HG03457 (cell line): Measurements from ENCODE around the gene RAB8B.
"Not testable (repeated sequence)": the region's sequence is repeated elsewhere in the genome, so short reads cannot be mapped to it uniquely, and the experiment has no call there.

ENCODE experiments used
- ATAC-seq: cut with Tn5 transposase; IDR thresholded peaks from one replicate; pipeline ENCODE4 v1.9.1; 2021; ENCODE audit warnings: moderate number of reproducible peaks; ENCODE audit not compliant: unreplicated experiment

The RAB8B gene

DNA sequence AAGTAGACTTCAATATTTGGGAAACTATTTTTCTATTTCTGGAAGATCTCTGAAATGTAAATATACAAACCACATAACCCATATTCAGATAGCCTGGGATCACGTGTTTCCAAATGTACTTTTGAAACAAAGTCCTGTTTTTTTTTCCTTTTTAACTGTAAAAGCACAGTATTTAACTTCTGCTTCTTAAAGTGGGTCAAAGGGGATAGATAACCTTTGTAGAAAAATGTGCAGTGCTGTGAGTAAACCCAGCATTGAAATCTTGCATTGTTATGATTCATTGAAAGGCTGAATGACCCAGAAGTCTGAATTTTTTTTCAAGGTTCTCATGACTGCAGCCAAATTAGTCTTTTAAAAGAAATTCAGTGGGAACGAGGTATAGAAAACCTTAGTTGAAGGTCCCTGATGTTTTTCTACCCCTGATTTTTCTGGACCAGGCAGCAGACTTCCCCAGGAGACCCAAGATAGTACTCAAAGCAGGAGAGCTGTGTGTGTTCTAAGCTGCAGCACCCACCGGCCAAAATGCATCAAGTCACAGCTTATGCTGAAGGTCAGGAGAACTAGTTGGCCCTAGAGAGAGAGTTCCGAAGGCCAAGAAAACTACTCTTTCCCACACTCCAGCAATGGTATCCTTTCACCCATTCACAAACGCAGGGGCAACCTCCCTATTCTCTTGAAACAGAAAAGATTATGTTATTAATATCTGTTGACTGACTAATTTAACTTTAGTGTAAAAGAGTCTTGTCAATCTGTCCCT is 44.4 kb downstream of the RAB8B start:
- no peak for ATAC-seq

DNA sequence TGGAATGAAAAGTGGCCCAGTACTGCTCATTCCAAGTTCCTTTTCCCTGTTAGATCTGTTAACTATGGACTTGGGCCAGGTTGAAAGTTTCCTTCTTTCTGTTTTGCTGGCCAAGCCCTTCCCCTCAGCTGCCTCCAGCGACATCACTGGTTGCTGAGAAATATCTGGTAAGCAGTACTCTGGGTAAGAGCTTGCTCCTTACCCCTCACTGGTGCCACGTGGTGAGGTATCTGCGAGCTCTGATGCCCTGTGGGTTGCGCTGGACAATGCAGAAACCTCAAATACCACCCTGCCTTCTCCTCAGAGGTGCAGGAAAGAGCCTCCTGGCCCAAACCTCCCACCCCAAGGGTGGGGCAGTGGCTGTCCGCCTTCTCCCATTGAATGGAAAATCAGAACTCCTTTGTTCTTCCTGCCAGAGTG is 45.1 kb downstream of the RAB8B start:
- ATAC-seq: no peak

DNA sequence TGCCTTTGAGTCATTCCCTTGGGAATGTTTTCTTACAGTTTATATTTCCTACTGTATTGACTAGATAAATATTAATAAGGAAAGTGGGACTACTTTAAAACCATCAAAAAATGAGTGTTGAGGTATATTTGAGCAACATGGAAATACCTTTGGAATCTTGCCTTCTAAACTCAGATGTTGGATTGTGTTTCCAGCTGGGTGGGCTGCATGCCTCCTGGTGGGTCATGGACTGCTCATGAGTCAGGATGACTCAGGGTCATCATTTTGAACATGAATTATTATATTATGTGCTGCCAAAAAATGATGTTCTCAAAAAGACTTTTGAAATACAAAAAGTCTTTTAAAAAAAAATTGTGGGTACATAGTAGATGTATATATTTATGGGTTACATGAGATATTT is 46.9 kb downstream of the RAB8B start:
- no peak for ATAC-seq

- ATAC-seq: not testable (repeated sequence)
Observed at GRCh38 chr15:63237086-63237485, 47.7 kb downstream of the RAB8B start.

GRCh38 chr15:63238171-63238570 is 48.8 kb downstream of the RAB8B start:
- ATAC-seq: no peak

DNA sequence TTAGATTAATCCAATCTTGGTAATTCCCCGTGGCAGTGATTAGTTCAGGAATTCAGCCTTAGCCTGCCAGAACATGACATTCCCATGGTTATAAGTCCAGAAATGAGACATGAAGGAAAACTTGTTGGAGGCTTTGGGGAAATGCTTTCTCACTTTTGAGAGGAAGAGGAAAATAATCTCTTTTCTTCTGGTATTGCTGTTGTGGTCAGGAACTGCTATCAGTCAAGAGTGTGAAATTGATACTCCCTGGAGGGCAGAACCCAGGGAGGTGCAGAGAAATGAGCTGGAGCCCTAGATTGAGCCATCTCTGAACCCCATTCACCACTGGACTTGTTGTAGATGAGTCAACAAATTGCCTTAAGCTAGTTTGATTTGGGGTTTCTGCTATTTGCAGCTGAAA is 49.4 kb downstream of the RAB8B start:
- ATAC-seq: no peak

DNA sequence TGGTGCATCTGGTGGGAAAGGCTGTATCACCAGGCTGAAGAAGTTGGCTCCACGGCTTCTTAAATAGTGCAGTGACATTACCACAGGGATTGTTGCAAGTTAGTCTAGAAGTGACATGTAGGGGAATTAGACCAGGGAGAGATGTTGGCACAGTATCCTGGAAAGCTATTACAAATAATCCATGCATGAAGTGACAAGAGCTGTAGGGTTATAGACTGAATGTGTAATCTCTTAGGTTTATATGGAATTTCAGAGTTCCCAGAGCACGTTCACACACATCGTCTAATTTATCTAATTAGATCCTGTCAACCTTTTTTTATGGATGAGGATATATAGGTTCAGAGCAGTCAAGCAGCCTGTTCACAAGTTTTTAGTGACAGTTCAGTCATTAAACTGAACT is 50.7 kb downstream of the RAB8B start:
- ATAC-seq: no peak

GRCh38 chr15:63241316-63241715 is 51.9 kb downstream of the RAB8B start:
- ATAC-seq: no peak

GRCh38 chr15:63243101-63243500 is 53.7 kb downstream of the RAB8B start:
- no peak for ATAC-seq

GRCh38 chr15:63243776-63244175 is 54.4 kb downstream of the RAB8B start:
- no peak for ATAC-seq

DNA sequence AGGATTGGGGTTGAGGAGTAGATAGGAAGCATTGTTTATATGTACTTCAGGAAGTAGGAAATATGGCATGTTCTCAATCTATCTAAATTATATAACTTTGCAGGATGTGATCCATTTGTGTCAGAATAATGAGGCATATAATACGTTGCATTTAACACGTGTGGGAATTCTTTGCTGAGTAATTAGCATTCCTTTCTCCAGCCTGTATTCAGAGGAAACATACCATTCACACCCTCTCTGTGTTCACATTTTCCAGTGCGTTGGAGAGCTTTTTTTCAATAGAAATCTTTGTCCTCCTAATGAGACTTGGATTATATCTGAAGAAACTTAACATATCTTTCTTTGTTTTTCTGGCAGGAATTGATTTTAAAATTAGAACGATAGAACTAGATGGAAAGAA is 55.0 kb downstream of the RAB8B start:
- ATAC-seq: no peak

GRCh38 chr15:63244976-63245645 is 55.7 kb downstream of the RAB8B start:
- no peak for ATAC-seq

GRCh38 chr15:63246691-63247469 is 57.5 kb downstream of the RAB8B start:
- ATAC-seq: no peak

DNA sequence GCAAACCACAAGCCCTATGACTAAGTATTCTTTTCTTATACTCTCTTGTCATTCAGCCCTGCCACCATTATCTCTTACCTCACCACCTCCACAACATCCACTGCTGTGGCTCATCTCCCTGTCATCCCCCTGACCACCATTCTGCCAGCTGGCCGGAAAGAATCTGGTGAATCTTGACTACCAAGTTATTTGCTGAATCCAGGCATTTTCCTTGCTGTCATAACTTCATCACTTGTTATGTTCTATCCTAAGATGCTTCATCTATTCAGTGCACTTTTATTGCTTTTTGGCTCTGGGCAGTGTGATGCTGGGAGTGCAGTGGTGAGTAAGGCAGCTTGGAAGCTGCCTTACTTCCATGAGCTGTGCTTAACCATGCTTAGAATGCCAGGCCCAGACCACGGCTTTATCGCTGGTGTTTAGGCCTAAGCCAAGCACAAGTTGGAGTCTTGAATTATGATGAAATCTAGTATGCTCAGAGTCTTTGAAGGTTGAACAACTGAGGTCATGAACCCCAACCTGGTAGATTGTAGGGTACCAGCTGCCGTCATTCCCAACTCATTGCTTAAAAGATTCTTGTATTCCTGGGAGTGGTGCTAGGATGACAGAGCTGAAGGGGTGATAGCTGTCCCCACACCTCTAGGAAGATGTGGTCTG is 61.0 kb downstream of the RAB8B start:
- no peak for ATAC-seq

DNA sequence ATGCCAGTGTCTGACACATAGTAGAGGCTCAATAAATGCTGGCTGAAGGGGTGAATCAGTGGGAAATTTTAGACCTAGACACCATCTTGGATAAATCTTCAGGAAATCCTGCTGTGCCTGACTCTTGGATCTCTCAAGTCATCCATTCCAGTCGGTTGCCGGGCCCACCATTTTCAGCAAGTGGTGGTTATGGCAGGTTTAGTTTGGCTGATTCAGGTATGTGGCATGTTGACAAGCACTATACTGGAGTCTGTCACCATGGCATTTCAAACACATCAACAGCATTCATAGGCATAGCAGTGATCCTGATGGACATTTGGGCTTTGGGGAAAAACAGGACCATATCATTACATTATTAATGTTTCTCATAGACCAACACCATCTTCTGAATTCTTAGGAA is 62.3 kb downstream of the RAB8B start:
- ATAC-seq: no peak

DNA sequence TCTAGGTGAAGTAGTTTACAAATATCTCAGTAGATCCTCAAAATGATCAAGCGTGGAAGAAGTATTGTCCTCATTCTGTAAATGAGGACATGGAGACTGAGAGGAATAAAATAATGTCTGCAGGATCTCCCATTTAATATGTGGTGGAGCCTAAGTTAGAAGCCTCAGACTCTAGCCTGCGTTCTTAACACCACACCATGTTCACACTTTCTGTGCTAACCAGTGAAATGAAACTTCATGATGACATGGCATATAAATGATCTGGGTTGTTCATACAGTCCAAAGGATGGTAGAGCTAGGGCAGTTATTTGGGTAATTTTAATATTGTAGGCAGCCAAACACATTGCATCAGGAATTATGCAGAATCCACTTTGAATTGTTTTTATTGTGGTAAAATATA is 62.9 kb downstream of the RAB8B start:
- no peak for ATAC-seq

- ATAC-seq: no peak
Observed at GRCh38 chr15:63254991-63255390, 65.6 kb downstream of the RAB8B start.

DNA sequence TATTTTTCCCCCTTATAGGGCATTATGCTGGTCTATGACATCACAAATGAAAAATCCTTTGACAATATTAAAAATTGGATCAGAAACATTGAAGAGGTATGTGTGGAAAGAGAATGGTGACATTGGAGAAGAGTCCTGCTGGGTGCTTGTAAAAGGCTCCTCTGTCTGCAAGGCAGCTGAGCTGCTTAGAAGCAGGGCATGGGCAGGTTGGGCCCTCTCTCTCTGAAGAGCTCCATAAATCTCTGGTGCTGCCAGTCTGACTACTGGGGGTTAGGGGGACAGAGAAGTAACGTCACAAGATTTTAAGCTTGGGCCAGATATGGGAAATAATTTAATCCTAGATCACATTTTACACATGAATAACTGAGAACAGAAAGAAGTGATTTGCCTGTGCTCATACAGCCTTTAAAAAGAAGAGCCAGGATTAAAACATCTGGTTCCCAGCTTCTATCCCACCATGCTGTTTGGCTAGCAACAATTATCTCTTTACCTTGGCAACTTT is 66.1 kb downstream of the RAB8B start:
- no peak for ATAC-seq

DNA sequence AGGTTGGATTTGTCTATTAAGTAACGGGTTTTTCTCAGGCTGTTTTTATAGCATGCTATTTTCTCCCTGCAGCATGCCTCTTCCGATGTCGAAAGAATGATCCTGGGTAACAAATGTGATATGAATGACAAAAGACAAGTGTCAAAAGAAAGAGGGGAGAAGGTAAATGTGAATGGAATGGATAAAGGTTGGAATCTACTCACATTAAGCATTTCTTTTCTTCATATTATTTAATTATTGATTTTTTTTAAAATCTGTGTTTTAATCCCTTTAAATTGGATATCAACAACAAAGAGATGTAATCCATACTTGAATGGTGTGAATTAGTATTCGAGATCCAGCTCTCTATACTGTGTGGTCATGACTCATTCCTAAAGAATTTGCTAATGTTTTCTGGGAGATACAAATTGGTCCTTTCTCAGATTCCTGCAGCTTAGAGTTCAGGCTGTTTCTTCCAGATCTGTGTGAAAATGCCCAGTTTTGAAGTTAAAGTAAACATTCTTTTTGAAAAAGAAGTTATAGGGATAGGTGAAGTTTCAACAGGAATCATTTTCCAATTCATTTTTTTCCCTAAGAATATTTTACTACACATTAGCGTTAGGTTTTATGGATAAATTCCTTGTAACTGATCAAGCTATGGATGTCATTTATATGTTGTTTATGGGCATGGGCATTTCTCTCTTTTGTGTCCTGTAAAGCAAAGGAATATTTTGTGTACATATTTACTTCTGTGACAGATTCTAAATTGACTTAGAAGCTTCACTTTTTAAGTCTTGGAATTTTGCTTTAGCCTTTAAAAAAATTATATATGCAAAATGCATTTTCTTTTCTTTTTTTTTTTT is 67.2 kb downstream of the RAB8B start:
- ATAC-seq: no peak

- ATAC-seq: no peak
Observed at GRCh38 chr15:63258658-63259057, 69.3 kb downstream of the RAB8B start.
